B cell (primary cell): ENCODE measurements around the gene KRT80. TPM values are rescaled to one million over a fixed set of nuclear protein-coding genes. Genes with fewer than 3 reads are reported as not detected.

Experiments used
- ATAC-seq: fragments of 200-7000 bp; cut with Tn5 transposase; one replicate; pipeline ENCODE4 v1.10.0; 2021; ENCODE audit warnings: low read depth, mild to moderate bottlenecking, moderate number of reproducible peaks, moderate library complexity
- CTCF ChIA-PET: fragments of 350-600 bp; sonication (Branson Sonifier 250); formaldehyde crosslinking; loops from one replicate; lab custom pipeline; 2021; ENCODE audit warnings: antibody characterized with exemption, inconsistent platforms; lab: Charles Lee
- POLR2A ChIA-PET: fragments of 350-600 bp; sonication (Branson Sonifier 250); formaldehyde crosslinking; loops from one replicate; lab custom pipeline; 2021; ENCODE audit warnings: antibody characterized with exemption; lab: Charles Lee
- DNase-seq: peaks from one replicate; pipeline ENCODE4 v3.0.0; 2013
- H2AFZ ChIP-seq: 2 replicates; pipeline ENCODE4 v1.6.1; 2012; ENCODE audit warnings: mild to moderate bottlenecking, low read depth, low read length; ENCODE audit not compliant: insufficient read depth, poor library complexity, severe bottlenecking
- H3K27ac ChIP-seq, 2 donors: 1 replicate in 1 of 2; 2 replicates in 1 of 2; pipeline ENCODE4 v1.5.1; 2012 to 2013; ENCODE audit warnings: low read length in 2 of 2, mild to moderate bottlenecking in 2 of 2, moderate library complexity in 1 of 2
- H3K27me3 ChIP-seq, 4 experiments: fragments of 200-600 bp in 1 of 4; sonication (generic) in 1 of 4; replicated peaks in 1 of 4; 1 replicate in 2 of 4; 2 replicates in 2 of 4; pipeline versions ENCODE4 v1.6.1 to v1.7.0; 2013 to 2016; ENCODE audit warnings: low read length in 3 of 4, mild to moderate bottlenecking in 2 of 4, mixed read lengths in 1 of 4, moderate library complexity in 1 of 4; ENCODE audit not compliant: insufficient read depth in 4 of 4, control insufficient read depth in 3 of 4; ENCODE audit errors: control extremely low read depth in 1 of 4
- H3K36me3 ChIP-seq, 2 experiments: replicated peaks in 1 of 2; 1 replicate in 1 of 2; 2 replicates in 1 of 2; pipeline versions ENCODE4 v1.6.1 to v1.7.1; 2013; ENCODE audit warnings: low read length in 1 of 2; ENCODE audit not compliant: insufficient read depth in 2 of 2, control insufficient read depth in 1 of 2; ENCODE audit errors: control extremely low read depth in 1 of 2, extremely low read depth in 1 of 2
- H3K4me1 ChIP-seq, 2 donors: fragments of 200-600 bp in 1 of 2; sonication (generic) in 1 of 2; 1 replicate in 1 of 2; 2 replicates in 1 of 2; pipeline versions ENCODE4 v1.5.1 to v1.6.1; 2013 to 2017; ENCODE audit warnings: low read length in 2 of 2; ENCODE audit not compliant: control insufficient read depth in 2 of 2, insufficient read depth in 2 of 2
- H3K4me2 ChIP-seq: replicated peaks from 2 replicates; pipeline ENCODE3; 2012; ENCODE audit warnings: mild to moderate bottlenecking, low read depth, low read length; ENCODE audit not compliant: poor library complexity, severe bottlenecking
- H3K4me3 ChIP-seq, 5 experiments: fragments of 200-600 bp in 1 of 5; sonication (generic) in 1 of 5; 1 replicate in 3 of 5; 2 replicates in 2 of 5; pipeline versions ENCODE4 v1.5.1 to v1.7.0; 2011 to 2016; ENCODE audit warnings: low read length in 4 of 5, mild to moderate bottlenecking in 4 of 5, low read depth in 2 of 5, control low read depth in 1 of 5, moderate library complexity in 1 of 5; ENCODE audit not compliant: insufficient read depth in 1 of 5; ENCODE audit errors: control extremely low read depth in 1 of 5, extremely low read depth in 1 of 5
- H3K79me2 ChIP-seq: fragments of 200-600 bp; sonication (generic); one replicate; pipeline ENCODE4 v1.6.0; 2016; ENCODE audit warnings: low read length; ENCODE audit not compliant: control insufficient read depth, insufficient read depth
- H3K9ac ChIP-seq: fragments of 200-600 bp; sonication (generic); 2 replicates; pipeline ENCODE4 v1.6.1; 2017; ENCODE audit warnings: mild to moderate bottlenecking, low read length, moderate library complexity
- H3K9me3 ChIP-seq, 3 donors: one replicate each; pipeline versions ENCODE4 v1.6.1 to v1.7.1; 2013; ENCODE audit warnings: low read length in 2 of 3; ENCODE audit not compliant: control insufficient read depth in 2 of 3, insufficient read depth in 1 of 3; ENCODE audit errors: control extremely low read depth in 1 of 3
- H4K20me1 ChIP-seq: 2 replicates; pipeline ENCODE4 v1.6.0; 2012; ENCODE audit warnings: mild to moderate bottlenecking, low read length; ENCODE audit not compliant: insufficient read depth, control insufficient read depth, poor library complexity, severe bottlenecking
- H3K27ac Mint-ChIP-seq: one replicate; pipeline ENCODE4 v1.8.0; 2021; ENCODE audit warnings: mixed read lengths
- H3K27me3 Mint-ChIP-seq: one replicate; pipeline ENCODE4 v1.8.0; 2021; ENCODE audit warnings: mixed read lengths
- H3K4me1 Mint-ChIP-seq: one replicate; pipeline ENCODE4 v1.8.0; 2021; ENCODE audit warnings: mixed read lengths
- H3K4me3 Mint-ChIP-seq: one replicate; pipeline ENCODE4 v1.8.0; 2021; ENCODE audit warnings: mixed read lengths
- H3K9me3 Mint-ChIP-seq: one replicate; pipeline ENCODE4 v1.8.0; 2022; ENCODE audit warnings: mixed read lengths; ENCODE audit not compliant: insufficient read depth
- EZH2 ChIP-seq: IDR thresholded peaks from 2 replicates; pipeline ENCODE4 v1.6.1; 2012; ENCODE audit warnings: borderline replicate concordance, low read depth, mild to moderate bottlenecking, moderate library complexity, low read length; ENCODE audit not compliant: insufficient read depth, poor library complexity, severe bottlenecking
- WGBS: methylation state at CpG from one replicate; pipeline ENCODE4 v1.1.5; 2013; ENCODE audit warnings: missing lambda C conversion rate; ENCODE audit not compliant: insufficient coverage; 5-methylcytosine and 5-hydroxymethylcytosine counted together
- intact Hi-C: fragments of 100-400 bp; cut with micrococcal nuclease; formaldehyde crosslinking; loops from one replicate; pipeline ENCODE4 v1.10.0; 2022
- polyA plus RNA-seq: library from polyadenylated mRNA; depleted of rRNA; stranded (reverse); fragments of >200 nt; gene quantifications from 2 replicates; pipeline ENCODE4 v1.2.3, GENCODE V29; 2012
- total RNA-seq, 2 donors: library from RNA; stranded (reverse); fragments of 120-200 nt in 1 of 2; gene quantifications; 1 replicate in 1 of 2; 2 replicates in 1 of 2; pipeline versions ENCODE4 v1.2.3 to v1.2.4, GENCODE V29; 2013 to 2022
- TF ChIP-seq, protein P1 (sequence below): fragments of 200-600 bp; IDR thresholded peaks from one replicate; pipeline ENCODE4 v1.8.0; 2022; ENCODE audit warnings: antibody characterized with exemption, mild to moderate bottlenecking

Gene KRT80
- total and polyA plus RNA-seq, 2 donors (not counting 1 experiment from before 2014, with no cell fraction given), result not detected

DNA sequence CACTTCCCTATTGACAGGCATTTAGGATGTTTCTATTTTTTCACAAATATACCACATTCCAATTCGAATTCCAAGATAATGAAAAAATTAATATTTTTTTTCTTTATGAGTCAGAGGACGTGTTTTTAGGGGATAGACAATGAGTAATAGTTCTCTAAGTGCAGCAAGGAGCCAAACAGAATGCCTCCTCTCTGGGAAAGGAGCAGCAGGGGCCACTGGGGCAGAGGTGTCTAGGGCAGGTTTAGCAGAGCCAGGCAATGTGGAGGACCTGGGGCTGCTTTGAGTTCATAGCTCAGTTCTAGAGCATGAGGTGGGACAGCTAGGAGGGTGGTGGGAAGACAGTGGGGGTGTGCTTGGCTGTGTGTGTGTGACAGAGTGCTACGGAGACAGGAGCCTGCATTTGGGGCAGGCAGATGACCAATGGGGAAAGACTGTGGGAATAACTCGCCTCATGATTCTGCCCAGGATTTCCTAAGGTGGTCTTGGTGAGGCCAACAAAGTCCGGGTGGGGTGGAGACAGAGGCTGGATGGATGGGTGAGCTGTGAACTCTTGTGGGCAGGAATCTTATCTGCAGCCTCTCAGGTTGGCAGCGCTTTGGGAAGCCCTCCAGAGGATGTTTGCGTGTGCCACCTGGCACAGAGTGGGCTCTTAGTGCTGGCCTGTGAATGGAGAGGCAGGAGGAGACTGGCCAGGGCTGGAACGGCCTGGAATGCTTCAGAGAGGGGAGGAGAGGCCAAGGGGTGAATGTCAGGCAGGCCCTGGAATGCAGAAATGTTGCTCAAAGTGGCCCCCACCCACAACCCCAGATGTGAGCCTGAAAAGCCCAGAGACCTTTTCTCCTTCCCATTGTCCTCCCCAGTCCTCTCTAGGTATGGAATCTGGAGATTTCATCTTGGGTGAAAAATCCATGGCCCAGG lies 38.8 kb upstream of the KRT80 start:
- TF ChIP-seq EZH2, result no peak
- TF ChIP-seq, protein P1, sequence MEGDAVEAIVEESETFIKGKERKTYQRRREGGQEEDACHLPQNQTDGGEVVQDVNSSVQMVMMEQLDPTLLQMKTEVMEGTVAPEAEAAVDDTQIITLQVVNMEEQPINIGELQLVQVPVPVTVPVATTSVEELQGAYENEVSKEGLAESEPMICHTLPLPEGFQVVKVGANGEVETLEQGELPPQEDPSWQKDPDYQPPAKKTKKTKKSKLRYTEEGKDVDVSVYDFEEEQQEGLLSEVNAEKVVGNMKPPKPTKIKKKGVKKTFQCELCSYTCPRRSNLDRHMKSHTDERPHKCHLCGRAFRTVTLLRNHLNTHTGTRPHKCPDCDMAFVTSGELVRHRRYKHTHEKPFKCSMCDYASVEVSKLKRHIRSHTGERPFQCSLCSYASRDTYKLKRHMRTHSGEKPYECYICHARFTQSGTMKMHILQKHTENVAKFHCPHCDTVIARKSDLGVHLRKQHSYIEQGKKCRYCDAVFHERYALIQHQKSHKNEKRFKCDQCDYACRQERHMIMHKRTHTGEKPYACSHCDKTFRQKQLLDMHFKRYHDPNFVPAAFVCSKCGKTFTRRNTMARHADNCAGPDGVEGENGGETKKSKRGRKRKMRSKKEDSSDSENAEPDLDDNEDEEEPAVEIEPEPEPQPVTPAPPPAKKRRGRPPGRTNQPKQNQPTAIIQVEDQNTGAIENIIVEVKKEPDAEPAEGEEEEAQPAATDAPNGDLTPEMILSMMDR, result no peak
- Mint-ChIP-seq H3K27ac (no peak overlapping the region), H3K4me3 (no peak overlapping the region), H3K9me3 (no peaks in the 10 kb centered on the region), H3K4me1 (no peaks in the 10 kb centered on the region), H3K27me3 (peaks cover 47% of the 10 kb centered on the region)
- H3K27me3 ChIP-seq, result peaks cover 0 to 32% (median 3%) of the 10 kb centered on the region in 4 experiments
- H2AFZ ChIP-seq, result no peak overlapping the region
- CTCF ChIA-PET, result interaction anchor here (1.0 kb wide), 1 partner anchor 11 kb away, joined by 4 read pairs; no protein-coding TSS in a partner anchor
- H3K79me2 ChIP-seq, result no peaks in the 10 kb centered on the region
- no peak overlapping the region for H3K4me2 ChIP-seq
- DNase-seq, result no peak
- no peak overlapping the region for H3K9ac ChIP-seq
- no peak overlapping the region for H3K4me3 ChIP-seq
- WGBS, result 70% methylated on average over 6 of the region's 8 CpGs
- intact Hi-C loops, result no loop called here
- H3K9me3 ChIP-seq, result peaks cover 0 to 3% (median 0%) of the 10 kb centered on the region in 3 donors
- H3K36me3 ChIP-seq, result no peaks in the 10 kb centered on the region
- H3K27ac ChIP-seq, result no peak overlapping the region
- H3K4me1 ChIP-seq, result no peaks in the 10 kb centered on the region
- POLR2A ChIA-PET, result no interaction called here
- no peaks in the 10 kb centered on the region for H4K20me1 ChIP-seq
- ATAC-seq, result no peak

DNA sequence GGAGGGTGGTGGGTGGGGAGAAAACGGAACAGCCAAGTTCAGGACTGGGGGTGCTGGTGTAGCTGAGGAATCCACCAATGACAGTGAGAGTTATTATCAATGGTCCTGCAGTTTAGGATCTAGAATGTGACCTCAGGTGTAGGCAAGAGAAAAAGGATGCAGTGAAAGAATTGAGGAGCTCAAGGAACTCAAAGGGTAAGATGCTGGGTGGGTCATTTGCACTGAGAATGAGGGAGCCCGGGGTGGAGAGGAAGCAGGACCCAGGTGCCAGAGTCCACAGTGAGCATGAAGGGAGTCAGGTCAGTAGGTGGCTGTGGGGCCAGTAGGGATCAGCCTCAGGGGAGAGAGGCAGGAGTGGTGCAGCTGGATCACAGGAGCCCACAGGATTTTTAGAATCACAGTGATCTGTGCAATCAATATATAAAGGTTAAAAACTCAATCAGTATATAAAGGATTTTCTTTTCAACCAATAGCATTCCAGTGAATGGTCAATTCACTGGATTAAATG lies 38.1 kb upstream of the KRT80 start:
- Histone ChIP-seq H2AFZ (no peak overlapping the region), H3K27ac (no peak overlapping the region), H3K4me3 (no peak overlapping the region), H3K79me2 (no peaks in the 10 kb centered on the region), H3K4me2 (no peak overlapping the region), H3K9ac (no peak overlapping the region), H4K20me1 (no peaks in the 10 kb centered on the region), H3K9me3 (no peaks in the 10 kb centered on the region), H3K36me3 (no peaks in the 10 kb centered on the region), H3K4me1 (no peaks in the 10 kb centered on the region), H3K27me3 (peaks cover 0 to 32% (median 3%) of the 10 kb centered on the region in 4 experiments)
- Mint-ChIP-seq H3K9me3 (no peaks in the 10 kb centered on the region), H3K27ac (no peak overlapping the region), H3K4me1 (no peaks in the 10 kb centered on the region), H3K4me3 (no peak overlapping the region), H3K27me3 (peaks cover 47% of the 10 kb centered on the region)
- intact Hi-C loops, result no loop called here
- ChIA-PET POLR2A (no interaction called here), CTCF (interaction anchor here (1.0 kb wide), 1 partner anchor 10 kb away, joined by 4 read pairs; no protein-coding TSS in a partner anchor)
- WGBS, result 90% methylated on average over 2 of the region's 2 CpGs
- ATAC-seq, result no peak
- no peak for DNase-seq
- TF ChIP-seq, protein P1, result no peak
- TF ChIP-seq EZH2, result no peak
